PC-3 (cell line): ENCODE results near the gene KIF5A.

Source experiments
- EZH2 ChIP-seq: fragments of 300-600 bp; sonication (generic); IDR thresholded peaks from one replicate; pipeline ENCODE4 v1.6.1; 2017; ENCODE audit warnings: antibody characterized with exemption, mild to moderate bottlenecking, low read length; ENCODE audit not compliant: unreplicated experiment
- EZH2phosphoT487 ChIP-seq: fragments of 300-600 bp; sonication (generic); IDR thresholded peaks from 2 replicates; pipeline ENCODE4 v1.6.1; 2018; ENCODE audit warnings: mild to moderate bottlenecking, antibody characterized with exemption, low read length, borderline replicate concordance
- TF ChIP-seq, protein P1 (sequence below): fragments of 300-600 bp; sonication (generic); conservative IDR thresholded peaks from 2 replicates; pipeline ENCODE4 v1.5.1; 2017; ENCODE audit warnings: antibody characterized with exemption, low read depth, mild to moderate bottlenecking, low read length

GRCh38 chr12:57564178-57564740 lies 14.4 kb downstream of the KIF5A start:
- TF ChIP-seq, protein P1, sequence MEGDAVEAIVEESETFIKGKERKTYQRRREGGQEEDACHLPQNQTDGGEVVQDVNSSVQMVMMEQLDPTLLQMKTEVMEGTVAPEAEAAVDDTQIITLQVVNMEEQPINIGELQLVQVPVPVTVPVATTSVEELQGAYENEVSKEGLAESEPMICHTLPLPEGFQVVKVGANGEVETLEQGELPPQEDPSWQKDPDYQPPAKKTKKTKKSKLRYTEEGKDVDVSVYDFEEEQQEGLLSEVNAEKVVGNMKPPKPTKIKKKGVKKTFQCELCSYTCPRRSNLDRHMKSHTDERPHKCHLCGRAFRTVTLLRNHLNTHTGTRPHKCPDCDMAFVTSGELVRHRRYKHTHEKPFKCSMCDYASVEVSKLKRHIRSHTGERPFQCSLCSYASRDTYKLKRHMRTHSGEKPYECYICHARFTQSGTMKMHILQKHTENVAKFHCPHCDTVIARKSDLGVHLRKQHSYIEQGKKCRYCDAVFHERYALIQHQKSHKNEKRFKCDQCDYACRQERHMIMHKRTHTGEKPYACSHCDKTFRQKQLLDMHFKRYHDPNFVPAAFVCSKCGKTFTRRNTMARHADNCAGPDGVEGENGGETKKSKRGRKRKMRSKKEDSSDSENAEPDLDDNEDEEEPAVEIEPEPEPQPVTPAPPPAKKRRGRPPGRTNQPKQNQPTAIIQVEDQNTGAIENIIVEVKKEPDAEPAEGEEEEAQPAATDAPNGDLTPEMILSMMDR = no peak
- TF ChIP-seq EZH2 (no peak), EZH2phosphoT487 (no peak)
